WTC11 (cell line): ENCODE measurements around the gene IRS2. TPM values are rescaled to one million over a fixed set of nuclear protein-coding genes. Genes with fewer than 3 reads are reported as not detected.

ENCODE experiments used
- ATAC-seq: fragments of 200-7000 bp; cut with Tn5 transposase; 2 replicates; pipeline ENCODE4 v1.10.0; 2021; ENCODE audit warnings: mild to moderate bottlenecking, moderate library complexity
- CTCF ChIA-PET: fragments of 300-600 bp; sonication (Branson Sonifier 250); formaldehyde crosslinking; loops from one replicate; lab custom pipeline; 2021; ENCODE audit warnings: antibody characterized with exemption; lab: Charles Lee
- POLR2A ChIA-PET: fragments of 350-600 bp; sonication (Branson Sonifier 250); formaldehyde crosslinking; loops from one replicate; lab custom pipeline; 2021; ENCODE audit warnings: antibody characterized with exemption; lab: Charles Lee
- DNase-seq: peaks from one replicate; pipeline ENCODE4 v3.0.0; 2021; ENCODE audit warnings: low spot score
- H3K27ac Mint-ChIP-seq: 2 replicates; pipeline ENCODE4 v1.8.0; 2021; ENCODE audit warnings: mixed read lengths
- H3K27me3 Mint-ChIP-seq: 2 replicates; pipeline ENCODE4 v1.8.0; 2021; ENCODE audit warnings: low read depth, mild to moderate bottlenecking, moderate library complexity, mixed read lengths
- H3K36me3 Mint-ChIP-seq: 2 replicates; pipeline ENCODE4 v1.8.0; 2021; ENCODE audit warnings: mixed read lengths
- H3K4me1 Mint-ChIP-seq: 2 replicates; pipeline ENCODE4 v1.8.0; 2022; ENCODE audit warnings: mixed read lengths
- H3K4me3 Mint-ChIP-seq: 2 replicates; pipeline ENCODE4 v1.8.0; 2021; ENCODE audit warnings: mild to moderate bottlenecking, moderate library complexity, mixed read lengths
- H3K9me3 Mint-ChIP-seq: 2 replicates; pipeline ENCODE4 v1.8.0; 2021; ENCODE audit warnings: mixed read lengths
- ATF1 ChIP-seq: sonication (generic); formaldehyde crosslinking; IDR thresholded peaks from 2 replicates; pipeline ENCODE4 v1.8.1; 2023; ENCODE audit warnings: mild to moderate bottlenecking, moderate library complexity, missing genetic modification reagents
- CREM ChIP-seq: sonication (generic); formaldehyde crosslinking; IDR thresholded peaks from 2 replicates; pipeline ENCODE4 v1.8.1; 2022; ENCODE audit warnings: mild to moderate bottlenecking, missing genetic modification reagents, moderate library complexity
- FOXJ3 ChIP-seq: sonication (generic); formaldehyde crosslinking; IDR thresholded peaks from 2 replicates; pipeline ENCODE4 v1.9.0; 2021; ENCODE audit warnings: missing genetic modification reagents, mild to moderate bottlenecking, borderline replicate concordance
- FOXP1 ChIP-seq: sonication (generic); formaldehyde crosslinking; IDR thresholded peaks from 2 replicates; pipeline ENCODE4 v1.8.0; 2022; ENCODE audit warnings: missing genetic modification reagents, mild to moderate bottlenecking, moderate library complexity, borderline replicate concordance
- GABPB1 ChIP-seq: sonication (generic); formaldehyde crosslinking; IDR thresholded peaks from 2 replicates; pipeline ENCODE4 v1.8.1; 2023; ENCODE audit warnings: mild to moderate bottlenecking, missing genetic modification reagents
- JUN ChIP-seq: sonication (generic); formaldehyde crosslinking; IDR thresholded peaks from 2 replicates; pipeline ENCODE4 v1.8.0; 2023; ENCODE audit warnings: mild to moderate bottlenecking, missing genetic modification reagents
- NFATC4 ChIP-seq: fragments of 250-450 bp; sonication (Bioruptor Pico); IDR thresholded peaks from 2 replicates; pipeline ENCODE4 v1.9.0; 2021; ENCODE audit warnings: mild to moderate bottlenecking
- NFE2L1 ChIP-seq: sonication (generic); formaldehyde crosslinking; IDR thresholded peaks from 2 replicates; pipeline ENCODE4 v1.8.1; 2023; ENCODE audit warnings: missing genetic modification reagents
- NFYB ChIP-seq: sonication (generic); formaldehyde crosslinking; conservative IDR thresholded peaks from 2 replicates; pipeline ENCODE4 v1.8.0; 2022; ENCODE audit warnings: low read depth, missing genetic modification reagents
- NR1H2 ChIP-seq: sonication (generic); formaldehyde crosslinking; IDR thresholded peaks from 2 replicates; pipeline ENCODE4 v1.9.0; 2021; ENCODE audit warnings: mild to moderate bottlenecking, moderate library complexity, missing genetic modification reagents
- OVOL2 ChIP-seq: fragments of 250-450 bp; sonication (Bioruptor Pico); IDR thresholded peaks from 2 replicates; pipeline ENCODE4 v1.9.0; 2021; ENCODE audit warnings: mild to moderate bottlenecking, borderline replicate concordance
- RORB ChIP-seq: fragments of 250-450 bp; sonication (Bioruptor Pico); IDR thresholded peaks from 2 replicates; pipeline ENCODE4 v1.9.0; 2021; ENCODE audit warnings: mild to moderate bottlenecking
- TP53 ChIP-seq: sonication (generic); formaldehyde crosslinking; IDR thresholded peaks from 2 replicates; pipeline ENCODE4 v1.8.1; 2023; ENCODE audit warnings: mild to moderate bottlenecking, missing genetic modification reagents
- ZNF138 ChIP-seq: sonication (generic); formaldehyde crosslinking; conservative IDR thresholded peaks from 2 replicates; pipeline ENCODE4 v1.8.1; 2022; ENCODE audit warnings: mild to moderate bottlenecking, moderate library complexity, missing genetic modification reagents
- ZNF219 ChIP-seq: sonication (generic); formaldehyde crosslinking; IDR thresholded peaks from 2 replicates; pipeline ENCODE4 v1.8.0; 2023; ENCODE audit warnings: missing genetic modification reagents, mild to moderate bottlenecking, borderline replicate concordance
- ZNF232 ChIP-seq: sonication (generic); formaldehyde crosslinking; IDR thresholded peaks from 2 replicates; pipeline ENCODE4 v1.8.0; 2022; ENCODE audit warnings: mild to moderate bottlenecking, missing genetic modification reagents
- ZNF317 ChIP-seq: sonication (generic); formaldehyde crosslinking; IDR thresholded peaks from 2 replicates; pipeline ENCODE4 v1.8.1; 2023; ENCODE audit warnings: low read depth, mild to moderate bottlenecking, moderate library complexity, missing genetic modification reagents, borderline replicate concordance
- ZNF671 ChIP-seq: fragments of 250-450 bp; sonication (Bioruptor Pico); IDR thresholded peaks from 2 replicates; pipeline ENCODE4 v1.8.0; 2021; ENCODE audit warnings: mild to moderate bottlenecking
- total RNA-seq: library from RNA; stranded (reverse); gene quantifications from 3 replicates; pipeline ENCODE4 v1.2.3, GENCODE V29; 2021
- TF ChIP-seq, protein P1 (sequence below): fragments of 250-450 bp; sonication (Bioruptor Pico); IDR thresholded peaks from 2 replicates; pipeline ENCODE4 v2.1.2; 2022; ENCODE audit warnings: mild to moderate bottlenecking, moderate library complexity
- TF ChIP-seq, protein P2 (sequence below): sonication (generic); formaldehyde crosslinking; IDR thresholded peaks from 2 replicates; pipeline ENCODE4 v1.8.0; 2022; ENCODE audit warnings: mild to moderate bottlenecking, missing genetic modification reagents
- TF ChIP-seq, protein P3 (sequence below): sonication (generic); formaldehyde crosslinking; IDR thresholded peaks from 2 replicates; pipeline ENCODE4 v1.8.1; 2022; ENCODE audit warnings: missing genetic modification reagents, borderline replicate concordance
- TF ChIP-seq, protein P4 (sequence below): sonication (generic); formaldehyde crosslinking; IDR thresholded peaks from 2 replicates; pipeline ENCODE4 v1.8.0; 2022; ENCODE audit warnings: mild to moderate bottlenecking, missing genetic modification reagents
- TF ChIP-seq, protein P5 (sequence below): sonication (generic); formaldehyde crosslinking; conservative IDR thresholded peaks from 2 replicates; pipeline ENCODE4 v1.8.1; 2023; ENCODE audit warnings: mild to moderate bottlenecking, low read depth, missing genetic modification reagents, moderate library complexity

The IRS2 gene
- total RNA-seq, 1 experiment from 2014 or later: 20.5 TPM

DNA sequence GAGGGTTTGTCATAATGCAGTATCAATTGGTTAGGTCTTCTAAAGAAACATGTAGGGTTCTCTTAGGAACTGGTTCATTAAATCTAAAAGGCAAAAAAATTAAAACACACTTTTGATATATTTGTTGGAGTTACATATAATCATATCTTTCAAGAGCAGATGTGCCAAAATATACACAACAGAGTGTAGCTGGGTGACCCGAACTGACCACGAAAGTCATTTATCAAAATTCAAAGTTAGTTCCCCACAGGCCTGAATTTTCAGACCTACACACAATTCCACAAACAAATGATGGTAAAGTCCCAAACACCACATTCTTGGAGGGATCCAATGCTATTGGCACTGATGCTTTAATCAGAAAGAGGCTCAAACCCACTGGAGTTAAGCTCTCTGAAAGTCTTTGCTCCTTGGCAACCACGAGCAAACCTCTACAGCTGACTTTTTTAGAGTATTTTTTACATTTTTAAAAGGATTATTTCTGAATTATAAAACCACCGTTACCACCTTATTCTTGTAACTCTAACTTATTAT is 50.9 kb downstream of the IRS2 start:
- peaks cover 6% of the 10 kb centered on the region; the same call in 1 of the 2 replicates for H3K4me1 Mint-ChIP-seq
- H3K9me3 Mint-ChIP-seq: peaks cover 10% of the 10 kb centered on the region
- ChIA-PET CTCF (no interaction called here), POLR2A (no interaction called here)
- H3K4me3 Mint-ChIP-seq: no peak overlapping the region
- ATAC-seq: no peak
- H3K27me3 Mint-ChIP-seq: no peaks in the 10 kb centered on the region
- H3K27ac Mint-ChIP-seq: no peak overlapping the region
- TF ChIP-seq NR1H2 (CRISPR knock-in tag): no peak
- TF ChIP-seq ZNF317: no peak
- TF ChIP-seq FOXP1 (CRISPR knock-in tag): no peak
- TF ChIP-seq ZNF232 (CRISPR knock-in tag): no peak
- no peak for TF ChIP-seq NFE2L1
- no peak for TF ChIP-seq TP53 (CRISPR knock-in tag)
- no peak for TF ChIP-seq FOXJ3 (CRISPR knock-in tag)
- TF ChIP-seq, protein P1, sequence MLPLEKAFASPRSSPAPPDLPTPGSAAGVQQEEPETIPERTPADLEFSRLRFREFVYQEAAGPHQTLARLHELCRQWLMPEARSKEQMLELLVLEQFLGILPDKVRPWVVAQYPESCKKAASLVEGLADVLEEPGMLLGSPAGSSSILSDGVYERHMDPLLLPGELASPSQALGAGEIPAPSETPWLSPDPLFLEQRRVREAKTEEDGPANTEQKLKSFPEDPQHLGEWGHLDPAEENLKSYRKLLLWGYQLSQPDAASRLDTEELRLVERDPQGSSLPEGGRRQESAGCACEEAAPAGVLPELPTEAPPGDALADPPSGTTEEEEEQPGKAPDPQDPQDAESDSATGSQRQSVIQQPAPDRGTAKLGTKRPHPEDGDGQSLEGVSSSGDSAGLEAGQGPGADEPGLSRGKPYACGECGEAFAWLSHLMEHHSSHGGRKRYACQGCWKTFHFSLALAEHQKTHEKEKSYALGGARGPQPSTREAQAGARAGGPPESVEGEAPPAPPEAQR (CRISPR knock-in tag): no peak
- no peak for TF ChIP-seq ZNF219
- no peak for TF ChIP-seq GABPB1 (CRISPR knock-in tag)
- no peak for TF ChIP-seq ZNF138
- no peak for TF ChIP-seq OVOL2 (CRISPR knock-in tag)
- TF ChIP-seq ATF1 (CRISPR knock-in tag): no peak
- TF ChIP-seq, protein P2, sequence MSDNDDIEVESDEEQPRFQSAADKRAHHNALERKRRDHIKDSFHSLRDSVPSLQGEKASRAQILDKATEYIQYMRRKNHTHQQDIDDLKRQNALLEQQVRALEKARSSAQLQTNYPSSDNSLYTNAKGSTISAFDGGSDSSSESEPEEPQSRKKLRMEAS: no peak
- TF ChIP-seq JUN (CRISPR knock-in tag): no peak
- TF ChIP-seq, protein P3, sequence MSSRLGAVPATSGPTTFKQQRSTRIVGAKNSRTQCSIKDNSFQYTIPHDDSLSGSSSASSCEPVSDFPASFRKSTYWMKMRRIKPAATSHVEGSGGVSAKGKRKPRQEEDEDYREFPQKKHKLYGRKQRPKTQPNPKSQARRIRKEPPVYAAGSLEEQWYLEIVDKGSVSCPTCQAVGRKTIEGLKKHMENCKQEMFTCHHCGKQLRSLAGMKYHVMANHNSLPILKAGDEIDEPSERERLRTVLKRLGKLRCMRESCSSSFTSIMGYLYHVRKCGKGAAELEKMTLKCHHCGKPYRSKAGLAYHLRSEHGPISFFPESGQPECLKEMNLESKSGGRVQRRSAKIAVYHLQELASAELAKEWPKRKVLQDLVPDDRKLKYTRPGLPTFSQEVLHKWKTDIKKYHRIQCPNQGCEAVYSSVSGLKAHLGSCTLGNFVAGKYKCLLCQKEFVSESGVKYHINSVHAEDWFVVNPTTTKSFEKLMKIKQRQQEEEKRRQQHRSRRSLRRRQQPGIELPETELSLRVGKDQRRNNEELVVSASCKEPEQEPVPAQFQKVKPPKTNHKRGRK (CRISPR knock-in tag): no peak
- TF ChIP-seq CREM: no peak
- TF ChIP-seq, all 79 proteins: peak for 0
- no peak for DNase-seq
- peaks cover 6% of the 10 kb centered on the region for H3K36me3 Mint-ChIP-seq

DNA sequence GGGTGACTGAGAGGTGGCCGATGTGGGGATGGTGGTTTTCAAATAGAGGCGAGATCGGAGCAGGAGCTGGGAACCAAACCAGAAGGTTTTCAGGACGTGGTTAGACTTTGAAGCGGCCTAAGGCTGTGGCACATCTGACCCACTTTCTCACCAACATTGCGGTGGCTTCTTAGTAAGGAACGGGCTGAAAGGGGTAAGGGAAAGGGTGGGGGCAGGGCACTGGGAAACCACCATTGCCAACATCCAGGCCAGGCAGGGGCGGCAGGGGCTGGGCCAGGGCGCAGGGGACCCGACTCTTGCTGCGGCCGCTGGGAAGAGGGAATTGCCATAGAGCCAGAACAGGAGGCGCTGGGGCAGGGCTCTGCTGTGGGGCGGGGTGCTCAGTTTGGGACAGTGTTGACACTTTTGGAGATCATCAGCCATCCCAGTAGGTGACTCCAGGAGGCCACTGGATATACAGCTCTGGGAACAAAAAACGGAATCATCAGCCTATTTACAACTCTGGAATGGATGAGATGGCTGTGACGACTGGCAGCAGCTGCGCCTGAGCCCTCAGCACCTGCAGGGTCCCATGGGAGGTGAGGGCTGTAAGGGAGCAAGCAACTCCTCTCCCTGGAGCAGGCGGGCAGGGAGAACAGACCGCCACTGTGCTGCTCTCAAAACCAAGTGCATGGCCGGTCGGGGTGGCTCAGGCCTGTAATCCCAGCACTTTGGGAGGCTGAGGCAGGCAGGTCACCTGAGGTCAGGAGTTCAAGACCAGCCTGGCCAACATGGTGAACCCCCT is 52.2 kb downstream of the IRS2 start:
- CTCF ChIA-PET: no interaction called here
- Mint-ChIP-seq H3K27ac (no peak overlapping the region), H3K4me3 (no peak overlapping the region)
- TF ChIP-seq, protein P4, sequence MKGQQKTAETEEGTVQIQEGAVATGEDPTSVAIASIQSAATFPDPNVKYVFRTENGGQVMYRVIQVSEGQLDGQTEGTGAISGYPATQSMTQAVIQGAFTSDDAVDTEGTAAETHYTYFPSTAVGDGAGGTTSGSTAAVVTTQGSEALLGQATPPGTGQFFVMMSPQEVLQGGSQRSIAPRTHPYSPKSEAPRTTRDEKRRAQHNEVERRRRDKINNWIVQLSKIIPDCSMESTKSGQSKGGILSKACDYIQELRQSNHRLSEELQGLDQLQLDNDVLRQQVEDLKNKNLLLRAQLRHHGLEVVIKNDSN (CRISPR knock-in tag): no peak
- TF ChIP-seq, all 79 proteins: peak for 0
- Mint-ChIP-seq H3K36me3 (peaks cover 6% of the 10 kb centered on the region), H3K9me3 (peaks cover 10% of the 10 kb centered on the region), H3K27me3 (no peaks in the 10 kb centered on the region), H3K4me1 (peaks cover 14% of the 10 kb centered on the region)
- ATAC-seq: no peak
- POLR2A ChIA-PET: no interaction called here
- no peak for DNase-seq

DNA sequence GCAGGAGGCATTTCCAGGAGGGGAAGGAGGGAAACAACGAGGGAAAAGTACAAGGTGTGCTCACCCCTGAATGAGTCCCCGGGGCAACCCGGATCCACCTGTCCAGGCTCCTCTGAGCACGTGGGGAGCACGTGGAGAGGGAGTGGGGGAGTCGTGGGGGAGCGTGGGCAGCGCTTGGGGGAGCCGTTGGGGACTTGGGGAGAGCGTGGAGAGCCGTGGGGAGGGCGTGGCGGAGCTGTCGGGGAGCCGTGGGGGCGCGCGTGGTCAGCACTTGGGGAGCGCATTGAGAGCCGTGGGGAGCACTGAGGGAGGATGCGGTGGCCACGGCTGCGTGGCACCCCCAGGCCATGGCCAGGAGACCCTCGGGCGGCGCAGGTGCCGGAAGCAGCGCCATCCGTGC is 52.8 kb downstream of the IRS2 start:
- peaks cover 10% of the 10 kb centered on the region for H3K9me3 Mint-ChIP-seq
- ATAC-seq (no peak), DNase-seq (no peak)
- H3K4me1 Mint-ChIP-seq: peaks cover 20% of the 10 kb centered on the region
- H3K36me3 Mint-ChIP-seq: peaks cover 6% of the 10 kb centered on the region
- CTCF ChIA-PET: no interaction called here
- H3K27me3 Mint-ChIP-seq: no peaks in the 10 kb centered on the region
- POLR2A ChIA-PET: no interaction called here
- no peak overlapping the region for H3K27ac Mint-ChIP-seq
- H3K4me3 Mint-ChIP-seq: no peak overlapping the region
- no peak for TF ChIP-seq ZNF138
- TF ChIP-seq, protein P3 (CRISPR knock-in tag): no peak
- TF ChIP-seq RORB (CRISPR knock-in tag): no peak
- TF ChIP-seq NFATC4 (CRISPR knock-in tag): no peak
- no peak for TF ChIP-seq ZNF671 (CRISPR knock-in tag)
- TF ChIP-seq, protein P5, sequence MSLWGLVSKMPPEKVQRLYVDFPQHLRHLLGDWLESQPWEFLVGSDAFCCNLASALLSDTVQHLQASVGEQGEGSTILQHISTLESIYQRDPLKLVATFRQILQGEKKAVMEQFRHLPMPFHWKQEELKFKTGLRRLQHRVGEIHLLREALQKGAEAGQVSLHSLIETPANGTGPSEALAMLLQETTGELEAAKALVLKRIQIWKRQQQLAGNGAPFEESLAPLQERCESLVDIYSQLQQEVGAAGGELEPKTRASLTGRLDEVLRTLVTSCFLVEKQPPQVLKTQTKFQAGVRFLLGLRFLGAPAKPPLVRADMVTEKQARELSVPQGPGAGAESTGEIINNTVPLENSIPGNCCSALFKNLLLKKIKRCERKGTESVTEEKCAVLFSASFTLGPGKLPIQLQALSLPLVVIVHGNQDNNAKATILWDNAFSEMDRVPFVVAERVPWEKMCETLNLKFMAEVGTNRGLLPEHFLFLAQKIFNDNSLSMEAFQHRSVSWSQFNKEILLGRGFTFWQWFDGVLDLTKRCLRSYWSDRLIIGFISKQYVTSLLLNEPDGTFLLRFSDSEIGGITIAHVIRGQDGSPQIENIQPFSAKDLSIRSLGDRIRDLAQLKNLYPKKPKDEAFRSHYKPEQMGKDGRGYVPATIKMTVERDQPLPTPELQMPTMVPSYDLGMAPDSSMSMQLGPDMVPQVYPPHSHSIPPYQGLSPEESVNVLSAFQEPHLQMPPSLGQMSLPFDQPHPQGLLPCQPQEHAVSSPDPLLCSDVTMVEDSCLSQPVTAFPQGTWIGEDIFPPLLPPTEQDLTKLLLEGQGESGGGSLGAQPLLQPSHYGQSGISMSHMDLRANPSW (CRISPR knock-in tag): no peak
- TF ChIP-seq NFYB: no peak
